ENCODE measurements around the gene LRRC41.
A peak's percentile ranks its signal among the peaks of the same experiment; 100 is the strongest.
"Not testable (repeated sequence)": the region's sequence is repeated elsewhere in the genome, so short reads cannot be mapped to it uniquely, and the experiment has no call there.

Gene LRRC41

DNA sequence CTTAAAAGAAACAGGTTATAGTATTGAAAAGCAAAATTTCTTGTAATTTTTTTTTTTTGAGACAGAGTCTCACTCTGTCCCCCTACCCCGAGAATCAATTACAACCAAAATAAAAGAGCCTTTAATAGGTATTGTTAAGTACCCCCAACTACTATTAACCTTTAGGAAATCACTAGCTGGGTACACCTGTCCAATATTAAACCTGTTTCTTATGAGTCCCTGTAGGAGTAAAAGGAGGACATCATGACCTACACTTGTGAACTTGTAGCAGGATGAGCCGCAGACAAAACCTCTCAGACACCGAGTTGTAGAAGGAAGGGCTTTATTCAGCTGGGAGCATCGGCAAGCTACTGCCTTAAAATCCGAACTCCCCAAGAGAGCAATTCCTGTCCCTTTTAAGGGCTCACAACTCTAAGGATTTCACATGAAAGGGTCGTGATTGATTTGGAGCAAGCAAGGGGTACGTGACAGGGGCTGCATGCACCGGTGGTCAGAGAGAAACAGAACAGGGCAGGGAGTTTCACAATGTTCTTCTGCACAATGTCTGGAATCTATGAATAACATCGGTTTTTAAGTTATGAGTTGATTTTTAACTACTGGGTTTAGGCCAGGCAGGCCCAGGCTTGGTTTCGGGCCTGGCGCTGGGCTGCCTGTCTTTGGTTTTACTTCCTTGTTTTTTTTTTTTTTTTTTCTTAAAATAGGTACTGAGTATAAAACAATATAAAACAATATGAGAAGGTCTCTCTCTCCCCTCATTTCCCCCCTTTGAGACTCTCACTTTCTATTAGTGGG lies 22.1 kb upstream of the LRRC41 start:
- not testable (repeated sequence) for DNase-seq (ENCODE audit: low read depth in 1 of 2, low spot score in 1 of 2)

DNA sequence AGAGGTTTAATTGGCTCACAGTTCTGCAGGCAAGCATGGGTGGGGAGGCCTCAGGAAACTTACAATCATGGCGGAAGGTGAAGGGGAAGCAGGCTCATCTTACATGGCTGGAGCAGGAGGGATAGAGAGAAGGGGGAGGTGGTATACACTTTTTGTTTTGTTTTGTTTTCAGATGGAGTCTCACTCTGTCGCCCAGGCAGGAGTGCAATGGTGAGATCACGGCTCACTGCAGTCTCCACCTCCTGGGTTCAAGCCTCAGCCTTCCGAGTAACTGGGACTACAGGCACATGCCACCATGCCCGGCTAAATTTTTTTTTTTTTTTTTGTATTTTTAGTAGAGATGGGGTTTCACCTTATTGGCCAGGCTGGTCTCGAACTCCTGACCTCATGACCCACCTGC lies 18.8 kb upstream of the LRRC41 start:
- DNase-seq (ENCODE audit: low read depth in 1 of 2, low spot score in 1 of 2) = not testable (repeated sequence)

- not testable (repeated sequence) for DNase-seq (ENCODE audit: low read depth in 1 of 2, low spot score in 1 of 2)
Observed at GRCh38 chr1:46319960-46320914, 16.8 kb upstream of the LRRC41 start.

- not testable (repeated sequence) for DNase-seq (ENCODE audit: low read depth in 1 of 2, low spot score in 1 of 2)
Observed at GRCh38 chr1:46319301-46319700, 15.9 kb upstream of the LRRC41 start.

GRCh38 chr1:46317323-46317722 lies 13.9 kb upstream of the LRRC41 start:
- DNase-seq (ENCODE audit: low read depth in 1 of 2, low spot score in 1 of 2) = no peak

DNA sequence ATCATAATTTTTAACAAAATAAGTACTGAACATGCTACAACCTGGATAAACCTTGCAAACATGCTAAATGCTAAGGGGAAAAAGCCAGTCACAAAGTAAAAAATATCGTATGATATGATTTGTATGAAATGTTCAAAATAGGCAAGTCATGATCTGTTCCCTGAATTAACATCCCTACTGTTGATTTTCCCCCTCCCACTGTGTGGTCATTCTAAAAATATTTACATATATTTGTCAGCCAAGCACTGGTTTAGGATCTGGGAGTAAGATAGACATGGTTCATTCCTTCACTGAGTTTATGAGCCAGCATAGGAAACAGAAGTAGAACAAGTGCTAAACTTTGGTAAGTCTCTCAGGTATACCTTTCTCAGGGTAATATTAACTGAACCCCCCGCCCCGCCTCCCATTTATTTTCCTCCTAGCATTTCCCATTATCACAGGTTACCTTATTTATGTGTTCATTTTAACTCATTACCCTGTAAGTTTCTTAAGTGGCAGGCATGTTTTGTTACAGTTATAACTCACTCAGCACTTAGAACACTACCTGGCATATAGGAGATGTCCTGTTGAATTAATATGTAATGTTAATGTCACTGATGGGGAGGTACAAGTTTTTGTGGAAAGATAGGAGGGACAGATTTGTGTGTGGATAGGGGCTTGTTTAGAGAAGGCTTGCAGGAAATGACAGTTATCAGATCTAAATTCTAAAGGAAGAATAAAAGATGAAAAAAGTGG lies 12.4 kb upstream of the LRRC41 start:
- DNase-seq (ENCODE audit: low read depth in 1 of 2, low spot score in 1 of 2) = no peak

- DNase-seq (ENCODE audit: low read depth in 1 of 2, low spot score in 1 of 2) = no peak
Observed at GRCh38 chr1:46310321-46310720, 6.9 kb upstream of the LRRC41 start.

- no peak for DNase-seq (ENCODE audit: low read depth in 1 of 2, low spot score in 1 of 2)
Observed at GRCh38 chr1:46309401-46310159, 6.2 kb upstream of the LRRC41 start.

DNA sequence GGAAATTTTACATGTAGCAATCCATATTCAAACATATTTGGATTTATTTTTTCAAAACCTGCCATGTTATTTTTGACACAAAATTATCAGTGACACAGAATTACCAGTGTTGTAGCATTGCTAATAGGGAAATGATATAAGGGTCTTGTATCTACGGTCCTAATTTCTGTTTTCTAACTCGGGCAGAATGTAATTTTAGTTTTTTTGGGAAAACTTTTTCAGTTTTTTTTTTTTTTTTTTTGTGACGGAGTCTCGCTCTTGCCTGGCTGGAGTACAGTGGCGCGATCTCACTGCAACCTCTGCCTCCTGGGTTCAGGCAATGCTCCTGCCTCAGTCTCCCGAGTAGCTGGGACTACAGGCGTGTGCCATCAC lies 2.7 kb upstream of the LRRC41 start:
- DNase-seq (ENCODE audit: low read depth in 1 of 2, low spot score in 1 of 2) = no peak

DNA sequence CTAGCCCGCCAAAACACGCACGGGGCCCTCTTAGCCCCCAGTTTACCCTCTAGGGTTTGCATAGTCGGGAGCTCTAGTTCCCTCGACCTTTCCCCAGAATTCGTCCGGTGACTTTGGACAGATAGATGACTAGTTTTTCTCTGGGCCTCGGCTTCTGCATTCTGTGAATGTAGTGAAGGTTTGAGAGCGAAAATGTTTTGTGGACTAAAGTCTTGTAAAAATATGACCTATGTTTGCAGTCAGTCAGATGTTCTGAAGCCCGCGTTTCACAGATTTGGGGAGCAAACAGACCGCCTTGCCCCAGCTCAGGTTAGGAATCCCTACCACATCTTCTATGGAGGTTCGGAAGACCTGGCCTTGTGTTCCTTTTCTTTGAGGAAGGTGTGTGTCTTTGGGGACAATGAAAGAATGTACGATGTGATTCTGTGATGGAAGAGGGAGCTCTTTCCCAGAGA lies 483 bp upstream of the LRRC41 start:
- DNase-seq (ENCODE audit: low read depth in 1 of 2, low spot score in 1 of 2) = no peak

GRCh38 chr1:46302641-46303037 lies 777 bp downstream of the LRRC41 start:
- peak in 1 of 2 donors; percentile 9 for DNase-seq (ENCODE audit: low read depth in 1 of 2, low spot score in 1 of 2)

DNA sequence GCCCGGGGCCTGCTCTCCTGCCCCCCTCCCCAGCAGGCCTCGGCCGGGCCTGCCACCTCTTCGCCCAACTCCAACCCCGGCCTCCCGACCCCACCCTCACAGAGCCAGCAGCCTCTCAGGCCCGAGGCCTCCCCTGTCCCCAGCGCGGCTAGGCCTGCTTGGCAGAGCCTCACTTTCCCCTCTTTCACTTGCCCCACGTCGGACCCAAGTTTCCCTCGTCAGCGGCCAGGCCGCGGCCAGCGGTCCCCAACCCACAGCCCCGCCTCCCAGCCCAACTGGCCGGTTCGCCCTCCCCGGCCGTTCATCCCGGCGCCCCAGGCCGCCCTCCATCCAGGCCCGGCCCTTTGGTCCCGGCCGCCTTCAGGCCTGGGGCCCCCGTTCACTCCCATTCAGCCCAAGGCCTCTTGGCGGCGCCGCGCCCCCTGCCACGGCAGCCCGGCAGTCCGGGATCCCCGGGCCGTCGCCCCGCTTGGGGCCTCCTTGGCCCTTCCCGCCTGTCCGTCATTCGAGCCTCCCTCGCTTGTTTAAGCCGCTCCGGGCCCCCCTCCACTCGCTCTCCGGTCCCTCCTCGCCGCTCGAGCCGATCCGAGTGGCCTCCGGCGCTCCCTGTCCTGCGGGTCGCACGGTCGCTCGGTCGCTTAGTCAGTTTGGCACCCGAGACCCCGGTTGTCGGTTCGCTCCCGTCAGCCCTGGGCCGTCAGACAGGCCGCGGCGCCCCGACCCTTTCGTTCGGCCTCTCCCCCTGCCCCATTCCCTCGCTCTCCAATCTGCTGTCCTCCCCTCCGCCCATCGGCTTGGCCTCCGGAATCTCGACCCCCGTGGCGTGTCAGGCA lies 1.4 kb downstream of the LRRC41 start:
- DNase-seq (ENCODE audit: low read depth in 1 of 2, low spot score in 1 of 2) = peak; percentile 24 to 25

DNA sequence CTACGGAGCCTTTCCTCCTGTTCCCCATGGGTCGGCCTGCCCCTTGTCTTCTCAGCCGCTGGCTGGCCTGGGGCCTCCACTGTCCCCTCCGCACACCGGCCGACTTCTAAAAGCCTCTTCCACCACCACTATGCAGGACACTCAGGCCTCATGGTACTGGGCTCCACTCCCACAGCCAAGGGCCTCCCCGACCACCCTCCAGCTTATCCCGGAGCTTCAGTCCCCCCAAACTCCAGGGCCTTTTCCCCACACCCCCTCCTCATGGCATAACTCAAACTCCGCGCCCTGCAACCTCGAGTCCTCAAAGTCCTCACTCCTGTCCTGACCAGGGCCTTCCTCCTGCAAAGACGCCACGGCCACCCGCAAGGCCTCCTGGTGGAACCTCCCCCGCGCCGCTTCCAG lies 2.0 kb downstream of the LRRC41 start:
- no peak for DNase-seq (ENCODE audit: low read depth in 1 of 2, low spot score in 1 of 2)

DNA sequence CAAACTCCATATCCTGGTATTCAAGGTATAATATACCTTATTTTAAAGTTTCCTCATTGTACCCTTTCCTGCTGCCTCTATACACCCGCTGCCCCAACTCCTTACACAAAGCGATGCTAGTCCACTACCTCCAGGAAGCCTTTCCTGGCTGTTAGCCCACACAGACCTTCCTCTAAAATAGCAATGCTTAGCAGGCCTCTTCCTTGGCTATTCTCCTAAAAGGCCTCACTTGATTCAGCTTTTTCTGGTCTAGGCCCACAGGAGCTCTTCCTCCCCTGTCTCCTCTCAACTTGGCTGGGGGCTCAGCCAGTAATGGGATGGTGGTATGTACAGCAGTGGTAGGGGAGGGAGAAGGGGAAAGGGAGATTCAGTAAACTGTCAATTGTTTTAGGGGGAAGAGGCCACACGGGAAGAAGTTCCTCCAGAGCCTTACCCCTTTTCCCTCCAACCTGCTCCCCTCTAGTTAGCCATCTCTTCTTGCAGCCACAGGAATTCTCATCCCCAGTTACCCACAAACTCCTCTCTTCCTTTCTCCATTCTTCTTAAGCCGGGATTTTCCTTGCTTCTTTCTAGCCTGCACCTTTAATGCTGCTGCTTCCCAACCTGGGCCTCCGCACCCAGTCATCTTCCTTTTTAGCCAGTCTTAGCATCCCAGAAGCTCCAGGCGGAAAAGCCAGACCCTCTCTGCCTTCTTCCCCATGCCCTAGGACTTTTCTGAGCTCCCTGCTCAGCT lies 2.6 kb downstream of the LRRC41 start:
- no peak for DNase-seq (ENCODE audit: low read depth in 1 of 2, low spot score in 1 of 2)

DNA sequence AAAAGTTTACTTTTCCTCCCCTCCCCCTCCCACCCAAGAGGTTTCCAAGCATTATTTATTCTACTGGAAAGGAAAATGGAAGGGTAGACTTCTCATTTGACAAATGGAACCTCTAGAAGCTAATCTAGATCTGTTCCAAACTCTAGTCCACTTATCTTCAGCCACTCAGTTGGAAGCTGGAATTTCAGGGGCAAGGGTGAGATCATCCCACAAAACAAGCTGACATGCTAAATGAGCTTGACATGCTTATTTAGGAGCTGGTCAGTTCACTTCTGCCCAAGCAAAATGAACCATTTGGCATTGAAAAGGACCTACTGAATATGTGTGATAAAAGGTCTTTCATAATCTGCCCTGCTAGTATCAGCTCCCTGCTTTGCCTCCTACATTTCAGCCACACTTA lies 5.0 kb downstream of the LRRC41 start:
- DNase-seq (ENCODE audit: low read depth in 1 of 2, low spot score in 1 of 2) = no peak

GRCh38 chr1:46295306-46295705 lies 8.1 kb downstream of the LRRC41 start:
- no peak for DNase-seq (ENCODE audit: low read depth in 1 of 2, low spot score in 1 of 2)

- DNase-seq (ENCODE audit: low read depth in 1 of 2, low spot score in 1 of 2) = no peak
Observed at GRCh38 chr1:46289976-46290375, 13.4 kb downstream of the LRRC41 start.

GRCh38 chr1:46289134-46289494 lies 14.3 kb downstream of the LRRC41 start:
- no peak for DNase-seq (ENCODE audit: low read depth in 1 of 2, low spot score in 1 of 2)

DNA sequence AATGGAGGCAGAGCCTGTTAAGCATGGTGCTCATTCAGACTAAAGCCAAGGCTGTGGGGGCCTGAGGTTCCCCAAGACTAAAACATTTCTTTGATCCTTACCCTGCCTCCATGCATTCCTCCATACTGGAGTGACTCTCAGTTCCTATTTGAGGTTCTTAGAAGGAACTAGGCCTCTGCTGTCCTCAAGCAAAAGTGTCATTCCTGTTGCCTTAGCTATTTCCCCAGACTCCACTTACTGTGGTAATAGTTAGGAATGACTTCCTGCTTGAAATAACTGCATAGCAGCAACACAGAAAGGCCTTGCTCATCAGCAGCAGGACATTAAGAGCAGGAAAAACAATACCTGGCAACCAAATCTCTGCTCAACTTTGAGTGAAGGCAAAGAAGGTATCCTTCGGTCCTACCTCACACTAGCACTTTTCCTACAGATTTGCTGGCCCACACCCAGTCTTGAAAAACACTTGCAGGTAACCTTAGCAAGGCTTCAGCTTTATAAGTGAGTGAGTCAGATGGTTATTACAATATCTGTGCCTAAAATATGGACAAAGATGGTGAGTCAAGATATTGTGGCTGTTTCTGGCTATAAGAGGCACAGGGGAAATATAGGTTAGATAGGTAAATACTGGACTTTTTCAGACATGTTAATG lies 14.8 kb downstream of the LRRC41 start:
- DNase-seq (ENCODE audit: low read depth in 1 of 2, low spot score in 1 of 2) = no peak

Measured in activated T-helper 1 cell treated with anti-CD3 and anti-CD28 coated beads, Interleukin-2, amount 50 U/mL, for 16 hours (primary cell).